Measurements from ENCODE around the gene ITPR2.
A peak's percentile ranks its signal among the peaks of the same experiment; 100 is the strongest.
"Not testable (repeated sequence)": the region's sequence is repeated elsewhere in the genome, so short reads cannot be mapped to it uniquely, and the experiment has no call there.

The ITPR2 gene

GRCh38 chr12:26467351-26467750, 365.6 kb downstream of the ITPR2 start:
- DNase-seq, result no peak

GRCh38 chr12:26466726-26467125, 366.3 kb downstream of the ITPR2 start:
- no peak for DNase-seq

GRCh38 chr12:26465419-26466097, 367.4 kb downstream of the ITPR2 start:
- peak in 3 of 56 donors; percentile 3 to 14 (median 7) for DNase-seq

GRCh38 chr12:26461776-26462175, 371.2 kb downstream of the ITPR2 start:
- no peak for DNase-seq

GRCh38 chr12:26460361-26460760, 372.6 kb downstream of the ITPR2 start:
- no peak for DNase-seq

- DNase-seq, result no peak
Observed at GRCh38 chr12:26455936-26456574, 376.9 kb downstream of the ITPR2 start.

- DNase-seq, result no peak
Observed at GRCh38 chr12:26453246-26453645, 379.7 kb downstream of the ITPR2 start.

GRCh38 chr12:26452511-26452910, 380.5 kb downstream of the ITPR2 start:
- no peak for DNase-seq

- no peak for DNase-seq
Observed at GRCh38 chr12:26451763-26452162, 381.2 kb downstream of the ITPR2 start.

GRCh38 chr12:26445909-26446308, 387.1 kb downstream of the ITPR2 start:
- no peak for DNase-seq

- DNase-seq, result no peak
Observed at GRCh38 chr12:26443309-26443708, 389.7 kb downstream of the ITPR2 start.

- DNase-seq, result no peak
Observed at GRCh38 chr12:26441434-26441833, 391.6 kb downstream of the ITPR2 start.

- DNase-seq, result no peak
Observed at GRCh38 chr12:26435069-26435404, 398.0 kb downstream of the ITPR2 start.

- DNase-seq, result peak in 12 of 56 donors; percentile 0 to 15 (median 6)
Observed at GRCh38 chr12:26434299-26435068, 398.5 kb downstream of the ITPR2 start.

GRCh38 chr12:26433701-26434100, 399.3 kb downstream of the ITPR2 start:
- not testable (repeated sequence) for DNase-seq

- DNase-seq, result no peak
Observed at GRCh38 chr12:26431211-26431610, 401.8 kb downstream of the ITPR2 start.

- not testable (repeated sequence) for DNase-seq
Observed at GRCh38 chr12:26430596-26430995, 402.4 kb downstream of the ITPR2 start.

GRCh38 chr12:26429070-26429691, 403.8 kb downstream of the ITPR2 start:
- no peak for DNase-seq

GRCh38 chr12:26428420-26428819, 404.6 kb downstream of the ITPR2 start:
- DNase-seq, result no peak

GRCh38 chr12:26426652-26427051, 406.3 kb downstream of the ITPR2 start:
- no peak for DNase-seq

- no peak for DNase-seq
Observed at GRCh38 chr12:26425587-26426260, 407.3 kb downstream of the ITPR2 start.

Measured in nucleus accumbens (tissue), 56 donors.